ENCODE data around the gene MXRA5. TPM values are rescaled to one million over a fixed set of nuclear protein-coding genes. Genes with fewer than 3 reads are reported as not detected.
"Not testable (repeated sequence)": the region's sequence is repeated elsewhere in the genome, so short reads cannot be mapped to it uniquely, and the experiment has no call there.

Gene MXRA5
- total and polyA plus RNA-seq, 10 of the 15 experiments (the other 5 are each of a cell fraction or from before 2014, with no cell fraction given) = 0.01 to 0.03 TPM; not detected in 8

- H3K4me3 ChIP-seq; H3K36me3 ChIP-seq (ENCODE audit: control insufficient read depth in 2 of 2, insufficient read depth in 2 of 2, low read length in 1 of 2); intact Hi-C loops (cut with micrococcal nuclease; ENCODE audit: unreplicated experiment); CTCF ChIA-PET; ATAC-seq; H3K27me3 ChIP-seq (replicated peaks in 1 of 2; ENCODE audit: control insufficient read depth in 2 of 2, insufficient read depth in 2 of 2, low read length in 1 of 2); H3K27ac ChIP-seq (ENCODE audit: control insufficient read depth, insufficient read depth); H4K20me1 ChIP-seq (ENCODE audit: control insufficient read depth, insufficient read depth); H3K4me1 ChIP-seq (ENCODE audit: control insufficient read depth, insufficient read depth, low read length); H3K9ac ChIP-seq (ENCODE audit: control insufficient read depth, insufficient read depth, low read length); H3K9me3 ChIP-seq (replicated peaks; ENCODE audit: control insufficient read depth, insufficient read depth, low read length); RAD21 ChIA-PET (ENCODE audit: unreplicated experiment); DNase-seq (ENCODE audit: low read depth, low spot score); H3K4me2 ChIP-seq (ENCODE audit: control insufficient read depth, insufficient read depth); BruUV-seq (replicated peaks); SMC1A ChIA-PET (ENCODE audit: uncharacterized antibody, unreplicated experiment); in situ Hi-C loops (cut with MboI); H3K79me2 ChIP-seq (ENCODE audit: control insufficient read depth, insufficient read depth, low read length); H2AFZ ChIP-seq (ENCODE audit: control insufficient read depth, low read depth, low read length); POLR2A ChIA-PET; FAIRE-seq: not testable (repeated sequence)
- 61% methylated on average over 1 of the region's 1 CpG for WGBS (ENCODE audit: insufficient coverage, insufficient replicate concordance, low lambda C conversion rate, missing lambda C conversion rate)
Observed at GRCh38 chrX:3273668-3274067, 72.8 kb downstream of the MXRA5 start.

GRCh38 chrX:3271834-3272186, 74.6 kb downstream of the MXRA5 start:
- in situ Hi-C loops (cut with MboI) = no loop called here
- intact Hi-C loops (cut with micrococcal nuclease; ENCODE audit: unreplicated experiment) = no loop called here
- Histone ChIP-seq H3K4me3 (no peak overlapping the region), H3K4me2 (ENCODE audit: control insufficient read depth, insufficient read depth) (no peak overlapping the region), H3K9ac (ENCODE audit: control insufficient read depth, insufficient read depth, low read length) (no peak overlapping the region), H3K79me2 (ENCODE audit: control insufficient read depth, insufficient read depth, low read length) (no peaks in the 10 kb centered on the region), H3K9me3 (replicated peaks; ENCODE audit: control insufficient read depth, insufficient read depth, low read length) (no peaks in the 10 kb centered on the region), H3K36me3 (ENCODE audit: control insufficient read depth in 2 of 2, insufficient read depth in 2 of 2, low read length in 1 of 2) (no peaks in the 10 kb centered on the region), H2AFZ (ENCODE audit: control insufficient read depth, low read depth, low read length) (no peak overlapping the region), H3K27ac (ENCODE audit: control insufficient read depth, insufficient read depth) (no peak overlapping the region), H4K20me1 (ENCODE audit: control insufficient read depth, insufficient read depth) (no peaks in the 10 kb centered on the region), H3K4me1 (ENCODE audit: control insufficient read depth, insufficient read depth, low read length) (no peaks in the 10 kb centered on the region), H3K27me3 (replicated peaks in 1 of 2; ENCODE audit: control insufficient read depth in 2 of 2, insufficient read depth in 2 of 2, low read length in 1 of 2) (no peaks in the 10 kb centered on the region)
- BruUV-seq (replicated peaks) = no TSS peak
- 54% methylated on average over 6 of the region's 6 CpGs for WGBS (ENCODE audit: insufficient coverage, insufficient replicate concordance, low lambda C conversion rate, missing lambda C conversion rate)
- ChIA-PET RAD21 (ENCODE audit: unreplicated experiment) (no interaction called here), CTCF (no interaction called here), POLR2A (no interaction called here), SMC1A (ENCODE audit: uncharacterized antibody, unreplicated experiment) (no interaction called here)
- ATAC-seq = no peak
- no peak for FAIRE-seq
- no peak for DNase-seq (ENCODE audit: low read depth, low spot score)
- no peak for TF ChIP-seq CEBPB (IDR thresholded peaks at IDR 0.05; ENCODE audit: borderline replicate concordance in 1 of 2, low read depth in 2 of 2, low read length in 2 of 2)
- TF ChIP-seq PAX8 (IDR thresholded peaks at IDR 0.05) = no peak
- TF ChIP-seq SIN3A (IDR thresholded peaks at IDR 0.05; ENCODE audit: low read depth, low read length) = no peak
- no peak for TF ChIP-seq HSF1 (IDR thresholded peaks at IDR 0.05; ENCODE audit: low read depth, low read length)
- no peak for TF ChIP-seq RAD51 (IDR thresholded peaks at IDR 0.05)
- no peak for TF ChIP-seq PML (IDR thresholded peaks at IDR 0.05; ENCODE audit: low read length)
- no peak for TF ChIP-seq ZSCAN29 (IDR thresholded peaks at IDR 0.05)
- TF ChIP-seq MXI1 (IDR thresholded peaks at IDR 0.05; ENCODE audit: low read depth, low read length) = no peak
- no peak for TF ChIP-seq CHD1 (IDR thresholded peaks at IDR 0.05; ENCODE audit: low read depth, low read length)
- TF ChIP-seq TBL1XR1 (IDR thresholded peaks at IDR 0.05; ENCODE audit: low read depth, low read length) = no peak
- no peak for TF ChIP-seq ZZZ3 (IDR thresholded peaks at IDR 0.05; ENCODE audit: control insufficient read depth, insufficient read length, low read depth)
- no peak for TF ChIP-seq TCF12 (IDR thresholded peaks at IDR 0.05; ENCODE audit: low read depth, low read length)
- TF ChIP-seq E2F8 (IDR thresholded peaks at IDR 0.05; ENCODE audit: low read depth, partially characterized antibody) = no peak
- TF ChIP-seq NKRF (conservative IDR thresholded peaks at IDR 0.05) = no peak
